GM10248 (cell line): ENCODE results near the gene TAS2R5.
A peak's percentile ranks its signal among the peaks of the same experiment; 100 is the strongest.
"Not testable (repeated sequence)": the region's sequence is repeated elsewhere in the genome, so short reads cannot be mapped to it uniquely, and the experiment has no call there.

Experiments
- CTCF ChIA-PET: fragments of 300-600 bp; sonication (Branson Sonifier 250); formaldehyde crosslinking; extraction: SDS; loops from one replicate; lab custom pipeline; 2021; ENCODE audit warnings: antibody characterized with exemption; lab: Yijun Ruan, JAX
- POLR2A ChIA-PET: fragments of 350-650 bp; sonication (Branson Sonifier 250); formaldehyde crosslinking; extraction: SDS; loops from one replicate; lab custom pipeline; 2020; ENCODE audit warnings: antibody characterized with exemption; lab: Yijun Ruan, JAX
- DNase-seq: peaks from one replicate; pipeline ENCODE4 v3.0.0; 2012; ENCODE audit errors: extremely low spot score
- TF ChIP-seq, protein P1 (sequence below): IDR thresholded peaks from 2 replicates; pipeline ENCODE4 v1.5.1; 2012; ENCODE audit warnings: mild to moderate bottlenecking, low read depth; ENCODE audit errors: extremely low read depth, missing control alignments, control extremely low read depth

The TAS2R5 gene

DNA sequence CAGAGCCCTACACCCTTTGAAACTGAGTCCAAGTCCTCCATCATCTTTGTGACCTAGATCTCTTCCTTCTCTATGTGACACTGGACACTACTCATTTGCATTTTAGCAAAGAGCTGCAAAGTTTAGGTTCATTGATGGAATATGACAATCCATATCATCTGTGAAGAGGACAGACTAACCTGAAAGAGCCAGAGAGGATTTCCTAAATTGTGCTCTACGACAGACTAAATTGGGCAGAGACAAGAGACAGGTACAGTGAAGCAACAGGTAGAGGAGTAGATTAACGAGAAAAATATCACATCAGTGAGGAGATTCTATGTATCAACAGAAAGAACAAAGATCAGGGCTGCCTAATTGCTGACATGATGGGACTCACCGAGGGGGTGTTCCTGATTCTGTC lies 26.2 kb upstream of the TAS2R5 start, which contains the start of gene TAS2R3:
TAS2R3 (plus strand) TSS at position 301 of the 400 bp plus-strand sequence; CDS start at position 363, 62 bp downstream.
- CTCF ChIA-PET: interaction anchor here (1.3 kb wide), 1 partner anchor 22 kb away, joined by 4 read pairs; no protein-coding TSS in a partner anchor
- DNase-seq: no peak
- TF ChIP-seq, protein P1, sequence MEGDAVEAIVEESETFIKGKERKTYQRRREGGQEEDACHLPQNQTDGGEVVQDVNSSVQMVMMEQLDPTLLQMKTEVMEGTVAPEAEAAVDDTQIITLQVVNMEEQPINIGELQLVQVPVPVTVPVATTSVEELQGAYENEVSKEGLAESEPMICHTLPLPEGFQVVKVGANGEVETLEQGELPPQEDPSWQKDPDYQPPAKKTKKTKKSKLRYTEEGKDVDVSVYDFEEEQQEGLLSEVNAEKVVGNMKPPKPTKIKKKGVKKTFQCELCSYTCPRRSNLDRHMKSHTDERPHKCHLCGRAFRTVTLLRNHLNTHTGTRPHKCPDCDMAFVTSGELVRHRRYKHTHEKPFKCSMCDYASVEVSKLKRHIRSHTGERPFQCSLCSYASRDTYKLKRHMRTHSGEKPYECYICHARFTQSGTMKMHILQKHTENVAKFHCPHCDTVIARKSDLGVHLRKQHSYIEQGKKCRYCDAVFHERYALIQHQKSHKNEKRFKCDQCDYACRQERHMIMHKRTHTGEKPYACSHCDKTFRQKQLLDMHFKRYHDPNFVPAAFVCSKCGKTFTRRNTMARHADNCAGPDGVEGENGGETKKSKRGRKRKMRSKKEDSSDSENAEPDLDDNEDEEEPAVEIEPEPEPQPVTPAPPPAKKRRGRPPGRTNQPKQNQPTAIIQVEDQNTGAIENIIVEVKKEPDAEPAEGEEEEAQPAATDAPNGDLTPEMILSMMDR: no peak
- POLR2A ChIA-PET: no interaction called here

DNA sequence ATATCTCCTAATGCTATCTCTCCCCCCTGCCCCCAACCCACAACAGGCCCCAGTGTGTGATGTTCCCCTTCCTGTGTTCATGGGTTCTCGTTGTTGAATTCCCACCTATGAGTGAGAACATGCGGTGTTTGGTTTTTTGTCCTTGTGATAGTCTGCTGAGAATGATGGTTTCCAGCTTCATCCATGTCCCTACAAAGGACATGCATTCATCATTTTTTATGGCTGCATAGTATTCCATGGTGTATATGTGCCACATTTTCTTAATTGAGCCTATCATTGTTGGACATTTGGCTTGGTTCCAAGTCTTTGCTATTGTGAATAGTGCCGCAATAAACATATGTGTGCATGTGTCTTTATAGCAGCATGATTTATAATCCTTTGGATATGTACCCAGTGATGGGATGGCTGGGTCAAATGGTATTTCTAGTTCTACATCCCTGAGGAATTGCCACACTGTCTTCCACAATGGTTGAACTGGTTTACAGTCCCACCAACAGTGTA lies 19.9 kb upstream of the TAS2R5 start:
- POLR2A ChIA-PET, DNase-seq: not testable (repeated sequence)
- CTCF ChIA-PET: interaction anchor here (1.3 kb wide), 1 partner anchor 14 kb away, joined by 4 read pairs; no protein-coding TSS in a partner anchor

DNA sequence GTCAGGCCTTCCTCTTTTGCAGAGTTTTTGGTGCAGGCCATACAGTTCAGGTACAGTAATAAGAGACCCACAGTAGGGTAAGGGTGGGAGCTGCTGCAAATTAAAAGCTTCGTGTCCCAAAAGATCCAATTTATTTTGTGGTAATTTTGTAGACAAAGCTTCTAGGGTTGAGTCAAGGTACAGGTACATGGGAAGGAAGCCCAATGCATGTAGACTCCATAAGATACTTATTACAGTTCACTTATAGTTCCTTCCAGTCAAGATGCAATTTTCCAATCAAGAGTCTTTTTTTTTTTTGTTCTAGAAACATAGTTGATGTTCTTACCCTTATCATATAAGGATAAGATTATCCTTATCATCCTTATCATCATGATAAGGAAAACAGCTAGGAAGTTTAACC lies 13.6 kb upstream of the TAS2R5 start, which contains the start of gene TAS2R4:
TAS2R4 (plus strand) TSS at position 301 of the 400 bp plus-strand sequence. CDS start 1,815 bp downstream, outside the sequence.
- DNase-seq: no peak
- TF ChIP-seq, protein P1: no peak
- ChIA-PET CTCF (interaction anchor here (1.2 to 2.7 kb wide), 3 partner anchors 8 to 39 kb away, joined by 3 to 18 read pairs (median 4); no protein-coding TSS in a partner anchor), POLR2A (no interaction called here)

DNA sequence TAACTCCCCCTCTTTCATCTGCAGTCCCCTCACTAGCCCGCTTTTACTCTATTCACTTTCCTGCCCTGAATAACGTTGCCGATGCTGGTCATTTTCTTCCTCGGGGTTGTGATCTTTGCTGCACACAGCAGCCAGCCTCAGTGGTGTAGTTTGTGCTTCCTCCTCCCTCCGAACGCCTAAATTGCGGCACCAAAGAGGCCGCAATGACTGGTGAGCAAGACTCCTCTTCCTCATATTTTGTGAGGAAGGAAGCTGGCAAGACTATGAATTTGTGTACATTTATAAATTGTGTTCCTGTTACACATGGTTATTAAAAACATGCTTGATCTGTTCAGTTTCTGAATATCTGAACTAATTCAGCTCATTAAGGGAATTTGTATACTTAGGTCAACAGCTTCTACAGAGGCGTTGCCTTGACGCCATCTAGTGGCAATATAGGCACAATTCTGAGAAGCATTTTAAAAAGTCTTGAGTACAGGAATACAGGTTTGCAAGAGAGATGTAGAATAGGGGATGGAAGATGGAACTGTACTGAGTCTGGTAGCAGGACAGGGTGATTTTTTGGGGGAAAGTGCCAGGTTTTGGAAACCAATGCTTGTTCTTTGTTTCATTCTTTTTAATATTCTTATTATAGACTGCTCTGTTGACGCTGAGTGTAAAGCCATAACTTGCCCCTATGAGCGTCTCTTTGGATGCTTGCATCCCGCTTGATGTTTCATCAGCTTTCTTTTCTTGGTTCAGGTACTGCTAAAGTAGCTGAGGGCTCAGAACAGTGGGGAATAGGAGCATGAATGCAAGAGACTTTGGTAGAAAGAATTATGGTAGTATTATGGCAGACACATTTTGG lies 4.1 kb upstream of the TAS2R5 start:
- peak; percentile 62 for DNase-seq
- ChIA-PET CTCF (interaction anchor here (0.6 to 5.4 kb wide), 41 partner anchors 9 to 378 kb away, joined by 3 to 68 read pairs (median 4); partner anchors contain the start of genes SSBP1, TAS2R3 and TAS2R4), POLR2A (no interaction called here)
- TF ChIP-seq, protein P1: peak; percentile 85

DNA sequence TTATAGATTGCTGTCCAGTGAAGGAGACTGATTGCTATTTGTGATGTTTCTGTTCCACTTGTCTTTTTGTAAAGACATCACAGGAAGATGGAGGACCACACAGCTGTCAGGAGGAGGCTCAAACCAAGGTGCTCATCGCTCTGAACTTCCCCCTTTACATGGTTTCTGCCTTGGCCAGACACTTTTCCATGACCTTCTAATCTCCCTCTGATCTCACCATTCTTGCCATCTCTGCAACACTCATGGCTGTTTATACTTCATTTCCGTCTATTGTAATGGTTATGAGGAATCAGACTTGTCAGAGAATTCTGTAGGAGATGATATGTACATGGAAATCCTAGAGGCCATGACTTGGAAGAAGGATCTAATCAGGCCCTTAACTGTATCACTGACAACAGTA lies 1.7 kb upstream of the TAS2R5 start:
- ChIA-PET POLR2A (no interaction called here), CTCF (interaction anchor here (1.2 to 1.5 kb wide), 3 partner anchors 8 to 1270 kb away, joined by 3 read pairs; partner anchors contain the start of gene SSBP1)
- DNase-seq: no peak
- TF ChIP-seq, protein P1: no peak

DNA sequence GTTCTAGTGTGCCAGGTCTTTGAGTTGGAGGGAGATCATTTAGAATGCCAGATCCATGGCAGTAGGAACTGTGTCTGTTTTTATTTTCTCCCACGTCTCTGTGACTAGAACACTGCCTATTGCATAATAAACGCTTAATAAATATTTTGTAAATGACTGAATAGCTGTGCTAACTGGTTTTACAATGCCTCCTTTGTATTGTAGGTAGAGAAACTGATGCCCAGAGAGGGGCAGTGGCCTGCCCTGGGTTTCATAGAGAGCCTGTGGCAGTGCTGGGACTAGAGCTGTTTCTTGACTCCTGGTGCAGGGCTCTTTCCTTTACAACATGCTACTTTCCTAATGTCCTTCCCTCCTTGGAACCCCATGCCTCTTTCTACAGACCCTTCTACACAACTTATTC lies 2.5 kb downstream of the TAS2R5 start:
- TF ChIP-seq, protein P1: no peak
- ChIA-PET CTCF (no interaction called here), POLR2A (no interaction called here)
- DNase-seq: no peak
